Gastrocnemius medialis (tissue), 4 donors: ENCODE measurements around the gene ATF6B. TPM values are rescaled to one million over a fixed set of nuclear protein-coding genes. Genes with fewer than 3 reads are reported as not detected.

Experiments used
- ATAC-seq, 2 donors: fragments of 150-250 bp; one replicate each; pipeline ENCODE4 v1.9.1; 2016
- DNase-seq, 2 donors: peaks; one replicate each; pipeline ENCODE4 v3.0.0-alpha.2; 2019
- H3K27ac ChIP-seq, 4 donors: fragments of 200-600 bp; sonication (generic); 1 replicate in 1 of 4; 2 replicates in 3 of 4; pipeline ENCODE4 v1.5.1; 2016 to 2018; ENCODE audit warnings: mild to moderate bottlenecking in 2 of 4, moderate library complexity in 1 of 4
- H3K27me3 ChIP-seq, 3 donors: fragments of 200-600 bp; sonication (generic) in 2 of 3; 1 replicate in 1 of 3; 2 replicates in 2 of 3; pipeline versions ENCODE4 v1.5.1 to v1.6.0; 2016 to 2019; ENCODE audit warnings: mild to moderate bottlenecking in 1 of 3, moderate library complexity in 1 of 3
- H3K36me3 ChIP-seq, 2 donors: fragments of 200-600 bp; sonication (generic) in 1 of 2; one replicate each; pipeline ENCODE4 v1.5.1; 2017 to 2018
- H3K4me1 ChIP-seq, 2 donors: fragments of 200-600 bp; sonication (generic) in 1 of 2; one replicate each; pipeline ENCODE4 v1.5.1; 2016 to 2017; ENCODE audit warnings: mild to moderate bottlenecking in 2 of 2
- H3K4me3 ChIP-seq, 4 donors: fragments of 200-600 bp; sonication (generic) in 3 of 4; 1 replicate in 1 of 4; 2 replicates in 3 of 4; pipeline ENCODE4 v1.5.1; 2016 to 2019; ENCODE audit warnings: mild to moderate bottlenecking in 2 of 4
- H3K9me3 ChIP-seq, 3 donors: fragments of 200-600 bp; sonication (generic) in 2 of 3; 1 replicate in 1 of 3; 2 replicates in 2 of 3; pipeline ENCODE4 v1.5.1; 2016 to 2019
- CTCF ChIP-seq, 5 experiments: fragments of 450-650 bp in 3 of 5; fragments of 200-600 bp in 2 of 5; sonication (generic) in 2 of 5; IDR thresholded peaks in 4 of 5; conservative IDR thresholded peaks in 1 of 5; 1 replicate in 4 of 5; 2 replicates in 1 of 5; pipeline ENCODE4 v1.5.1; 2016 to 2019; ENCODE audit warnings: antibody characterized with exemption in 5 of 5, mild to moderate bottlenecking in 3 of 5, moderate library complexity in 3 of 5
- POLR2A ChIP-seq, 2 donors: fragments of 450-650 bp; IDR thresholded peaks; one replicate each; pipeline ENCODE4 v1.6.1; 2017; ENCODE audit warnings: antibody characterized with exemption in 2 of 2, mild to moderate bottlenecking in 2 of 2, moderate library complexity in 2 of 2
- in situ Hi-C, 4 donors: fragments of 200-750 bp; cut with MboI; loops; one replicate each; pipeline versions ENCODE4 v1.15.0 to v1.8.0; 2017; ENCODE audit warnings: low sequenced_read_pairs in 4 of 4
- intact Hi-C: fragments of 100-400 bp; cut with DNase I; formaldehyde crosslinking; loops from one replicate; pipeline ENCODE4 v1.15.1; 2023; ENCODE audit warnings: low total_unique reads
- total RNA-seq, 4 donors: library from RNA; depleted of rRNA; stranded (reverse); fragments of >200 nt; gene quantifications; one replicate each; pipeline versions ENCODE4 v1.1.0 to v1.2.3, GENCODE V29; 2016

Gene ATF6B
- total RNA-seq, 4 donors from 2014 or later = 6.8 to 18.4 (median 9.5) TPM

DNA sequence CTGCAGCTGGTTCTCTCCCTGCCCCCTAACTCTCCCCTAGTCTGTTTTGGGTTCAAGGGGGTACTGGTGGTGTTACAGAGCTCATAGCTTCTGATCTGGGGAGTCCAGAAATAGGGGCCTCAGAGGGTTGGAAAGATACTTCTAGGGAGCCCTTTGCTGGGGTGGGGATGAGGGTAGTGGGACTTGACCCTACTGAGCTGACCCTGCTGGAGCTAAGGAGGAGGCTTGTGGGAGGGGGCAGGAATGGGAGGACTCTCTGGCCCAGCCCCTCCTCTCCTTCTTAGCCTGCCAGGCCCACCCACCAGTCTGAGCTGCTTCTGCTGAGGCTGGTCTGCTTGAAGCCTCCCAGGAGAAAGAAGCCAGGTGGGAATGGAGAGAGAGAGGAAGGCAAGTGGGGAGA lies 36.2 kb upstream of the ATF6B start, which contains the start of gene EGFL8:
Gene EGFL8 (plus strand): TSS at position 301 of the 400 bp plus-strand sequence. CDS start 1,571 bp downstream, outside the sequence.
- intact Hi-C loops (no loop called here), in situ Hi-C loops (no loop called here)
- H3K9me3 ChIP-seq = no peaks in the 10 kb centered on the region
- no peaks in the 10 kb centered on the region for H3K27me3 ChIP-seq
- peaks cover 0 to 29% of the 10 kb centered on the region in 2 donors for H3K36me3 ChIP-seq
- H3K4me1 ChIP-seq = no peaks in the 10 kb centered on the region
- DNase-seq (no peak), ATAC-seq (no peak)
- H3K27ac ChIP-seq = peak within 1 kb of the TSS; percentile 20 to 47 (median 26)
- TF ChIP-seq POLR2A (IDR thresholded peaks at IDR 0.05) = no peak
- no peak within 1 kb of the TSS for H3K4me3 ChIP-seq

DNA sequence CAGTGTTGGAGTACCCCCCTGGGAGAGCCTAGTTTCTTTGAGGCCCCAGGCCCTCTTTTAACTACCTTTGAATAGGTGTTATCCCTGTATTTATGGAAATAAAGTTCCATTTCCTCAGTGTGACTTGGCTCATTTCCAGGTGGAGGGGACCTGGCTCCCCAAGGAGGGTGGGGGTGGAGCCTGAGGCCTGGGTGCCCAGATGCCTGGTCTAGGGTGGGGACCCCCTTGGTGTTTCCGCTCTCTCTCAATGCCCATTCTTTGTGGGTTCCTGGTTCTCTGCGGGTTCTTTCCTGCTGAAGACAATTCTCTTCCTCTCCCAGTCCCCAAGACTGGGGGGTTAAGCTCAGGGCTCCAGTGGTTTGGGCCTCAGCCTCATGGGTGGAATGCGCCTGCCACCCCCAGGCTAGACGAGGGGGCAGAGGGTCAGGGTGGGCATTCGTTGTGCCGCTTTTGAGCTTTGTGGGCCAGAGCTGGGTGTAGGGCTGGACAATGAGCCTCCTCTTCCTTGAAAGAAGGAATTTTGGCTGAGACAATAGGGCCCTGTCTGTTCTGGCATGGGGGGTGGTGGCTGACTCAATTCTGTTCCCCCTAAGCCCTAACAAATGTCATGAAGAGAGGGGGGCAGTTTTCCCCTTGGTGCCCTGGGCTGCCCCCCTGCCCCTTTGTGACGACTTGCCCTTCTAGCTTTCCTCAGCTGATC lies 35.7 kb upstream of the ATF6B start:
- DNase-seq (no peak), ATAC-seq (no peak)
- H3K9me3 ChIP-seq = no peaks in the 10 kb centered on the region
- in situ Hi-C loops (no loop called here), intact Hi-C loops (no loop called here)
- H3K27me3 ChIP-seq = no peaks in the 10 kb centered on the region
- H3K27ac ChIP-seq = peak overlapping the region; percentile 20 to 47 (median 26)
- peaks cover 0 to 24% of the 10 kb centered on the region in 2 donors for H3K36me3 ChIP-seq
- H3K4me3 ChIP-seq = no peak overlapping the region
- TF ChIP-seq POLR2A (IDR thresholded peaks at IDR 0.05) (no peak), CTCF (IDR thresholded peaks at IDR 0.05 in 4 of 5, conservative IDR thresholded peaks at IDR 0.05 in 1 of 5) (no peak)
- no peaks in the 10 kb centered on the region for H3K4me1 ChIP-seq

DNA sequence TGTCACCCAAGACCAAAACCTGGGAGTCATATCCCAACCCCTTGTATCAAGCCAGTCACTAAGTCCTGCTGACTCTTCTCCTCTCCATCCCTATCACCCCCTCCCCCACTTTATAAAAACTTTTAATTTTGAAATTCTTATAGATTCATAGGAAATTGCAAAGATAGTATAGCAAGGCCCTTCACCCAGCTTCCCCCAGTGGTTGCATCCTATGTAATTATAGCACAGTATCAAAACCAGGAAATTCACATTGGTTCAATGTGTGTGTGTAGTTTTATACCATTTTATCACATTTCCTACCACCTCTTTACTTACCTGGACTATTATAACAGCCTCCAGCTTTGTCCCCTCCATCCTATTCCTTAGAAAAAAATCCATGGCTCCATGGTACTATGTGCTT lies 30.0 kb upstream of the ATF6B start:
- no peak overlapping the region for H3K27ac ChIP-seq
- peaks cover 16 to 19% of the 10 kb centered on the region in 2 donors for H3K4me1 ChIP-seq
- no peak overlapping the region for H3K4me3 ChIP-seq
- intact Hi-C loops = no loop called here
- DNase-seq (no peak), ATAC-seq (no peak)
- no peaks in the 10 kb centered on the region for H3K27me3 ChIP-seq
- no peaks in the 10 kb centered on the region for H3K9me3 ChIP-seq
- TF ChIP-seq POLR2A (IDR thresholded peaks at IDR 0.05) (no peak), CTCF (IDR thresholded peaks at IDR 0.05 in 4 of 5, conservative IDR thresholded peaks at IDR 0.05 in 1 of 5) (no peak)
- in situ Hi-C loops = no loop called here
- peaks cover 0 to 29% of the 10 kb centered on the region in 2 donors for H3K36me3 ChIP-seq

DNA sequence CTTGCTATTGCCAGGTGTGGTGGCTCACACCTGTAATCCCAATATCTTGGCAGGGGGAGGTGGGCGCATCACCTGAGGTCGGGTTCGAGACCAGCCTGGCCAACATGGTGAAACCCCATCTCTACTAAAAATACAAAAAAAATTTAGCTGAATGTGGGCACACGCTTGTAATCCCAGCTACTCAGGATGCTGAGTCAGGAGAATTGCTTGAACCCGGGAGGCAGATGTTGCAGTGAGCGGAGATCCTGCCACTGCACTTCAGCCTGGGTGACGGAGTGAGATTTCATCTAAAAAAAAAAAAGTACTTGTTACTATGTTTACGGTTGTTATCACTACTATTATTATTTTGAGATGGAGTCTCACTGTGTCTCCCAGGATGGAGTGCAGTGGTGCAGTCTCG lies 28.8 kb upstream of the ATF6B start:
- in situ Hi-C loops (no loop called here), intact Hi-C loops (no loop called here)
- TF ChIP-seq POLR2A (IDR thresholded peaks at IDR 0.05) = no peak
- no peak for TF ChIP-seq CTCF (IDR thresholded peaks at IDR 0.05 in 4 of 5, conservative IDR thresholded peaks at IDR 0.05 in 1 of 5)
- H3K36me3 ChIP-seq = peaks cover 0 to 29% of the 10 kb centered on the region in 2 donors
- no peaks in the 10 kb centered on the region for H3K9me3 ChIP-seq
- H3K27ac ChIP-seq = no peak overlapping the region
- no peak overlapping the region for H3K4me3 ChIP-seq
- ATAC-seq (no peak), DNase-seq (no peak)
- H3K27me3 ChIP-seq = no peaks in the 10 kb centered on the region
- peaks cover 25 to 29% of the 10 kb centered on the region in 2 donors for H3K4me1 ChIP-seq

GRCh38 chr6:32154514-32155161 lies 26.6 kb upstream of the ATF6B start:
- Histone ChIP-seq H3K9me3 (no peaks in the 10 kb centered on the region), H3K27ac (peak overlapping the region; percentile 77 to 93 (median 87)), H3K36me3 (peaks cover 0 to 29% of the 10 kb centered on the region in 2 donors), H3K4me3 (peak overlapping the region; percentile 77 to 97 (median 84)), H3K4me1 (peaks cover 25 to 29% of the 10 kb centered on the region in 2 donors), H3K27me3 (peaks cover under 1 to 11% (median 4%) of the 10 kb centered on the region in 3 donors)
- ATAC-seq = peak; percentile 82 to 85
- peak; percentile 65 to 77 for DNase-seq
- TF ChIP-seq POLR2A (IDR thresholded peaks at IDR 0.05) (no peak), CTCF (IDR thresholded peaks at IDR 0.05 in 4 of 5, conservative IDR thresholded peaks at IDR 0.05 in 1 of 5) (peak; percentile 31 to 72 (median 67))
- in situ Hi-C loops (no loop called here), intact Hi-C loops (loop anchor here (1.0 to 2.0 kb wide), 3 partner anchors 23 to 40 kb away; no protein-coding TSS in a partner anchor)
